ENCODE data around the gene ANP32E.
"Not testable (repeated sequence)": the region's sequence is repeated elsewhere in the genome, so short reads cannot be mapped to it uniquely, and the experiment has no call there.

Gene ANP32E

GRCh38 chr1:150215855-150216254 is 20.1 kb downstream of the ANP32E start:
- H3K27ac ChIP-seq (ENCODE audit: low read depth, low read length); H3K27me3 ChIP-seq (ENCODE audit: control insufficient read depth in 5 of 5, insufficient read depth in 4 of 5, low read length in 5 of 5); H3K4me3 ChIP-seq (ENCODE audit: low read depth in 1 of 5, low read length in 5 of 5); H3K9me3 ChIP-seq (ENCODE audit: control insufficient read depth in 5 of 5, low read length in 5 of 5); H3K9ac ChIP-seq (ENCODE audit: low read length in 5 of 5): not testable (repeated sequence)
- H3K36me3 ChIP-seq (ENCODE audit: control insufficient read depth in 5 of 5, insufficient read depth in 5 of 5, low read length in 5 of 5) = peaks cover 0 to 12% (median 0%) of the 10 kb centered on the region in 5 donors
- peaks cover 0 to 12% (median 10%) of the 10 kb centered on the region in 5 donors for H3K4me1 ChIP-seq (ENCODE audit: control insufficient read depth in 5 of 5, insufficient read depth in 5 of 5, low read length in 5 of 5)

- peak overlapping the region in 4 of 5 donors; percentile 58 to 74 (median 62) for H3K9ac ChIP-seq (ENCODE audit: low read length in 5 of 5)
- not testable (repeated sequence) for H3K9me3 ChIP-seq (ENCODE audit: control insufficient read depth in 5 of 5, low read length in 5 of 5); H3K27me3 ChIP-seq (ENCODE audit: control insufficient read depth in 5 of 5, insufficient read depth in 4 of 5, low read length in 5 of 5); H3K36me3 ChIP-seq (ENCODE audit: control insufficient read depth in 5 of 5, insufficient read depth in 5 of 5, low read length in 5 of 5)
- peaks cover 0 to 12% (median 10%) of the 10 kb centered on the region in 5 donors for H3K4me1 ChIP-seq (ENCODE audit: control insufficient read depth in 5 of 5, insufficient read depth in 5 of 5, low read length in 5 of 5)
- peak overlapping the region; percentile 64 for H3K27ac ChIP-seq (ENCODE audit: low read depth, low read length)
- peak overlapping the region; percentile 60 to 76 (median 72) for H3K4me3 ChIP-seq (ENCODE audit: low read depth in 1 of 5, low read length in 5 of 5)
Measured at GRCh38 chr1:150214099-150214756, 21.7 kb downstream of the ANP32E start.

DNA sequence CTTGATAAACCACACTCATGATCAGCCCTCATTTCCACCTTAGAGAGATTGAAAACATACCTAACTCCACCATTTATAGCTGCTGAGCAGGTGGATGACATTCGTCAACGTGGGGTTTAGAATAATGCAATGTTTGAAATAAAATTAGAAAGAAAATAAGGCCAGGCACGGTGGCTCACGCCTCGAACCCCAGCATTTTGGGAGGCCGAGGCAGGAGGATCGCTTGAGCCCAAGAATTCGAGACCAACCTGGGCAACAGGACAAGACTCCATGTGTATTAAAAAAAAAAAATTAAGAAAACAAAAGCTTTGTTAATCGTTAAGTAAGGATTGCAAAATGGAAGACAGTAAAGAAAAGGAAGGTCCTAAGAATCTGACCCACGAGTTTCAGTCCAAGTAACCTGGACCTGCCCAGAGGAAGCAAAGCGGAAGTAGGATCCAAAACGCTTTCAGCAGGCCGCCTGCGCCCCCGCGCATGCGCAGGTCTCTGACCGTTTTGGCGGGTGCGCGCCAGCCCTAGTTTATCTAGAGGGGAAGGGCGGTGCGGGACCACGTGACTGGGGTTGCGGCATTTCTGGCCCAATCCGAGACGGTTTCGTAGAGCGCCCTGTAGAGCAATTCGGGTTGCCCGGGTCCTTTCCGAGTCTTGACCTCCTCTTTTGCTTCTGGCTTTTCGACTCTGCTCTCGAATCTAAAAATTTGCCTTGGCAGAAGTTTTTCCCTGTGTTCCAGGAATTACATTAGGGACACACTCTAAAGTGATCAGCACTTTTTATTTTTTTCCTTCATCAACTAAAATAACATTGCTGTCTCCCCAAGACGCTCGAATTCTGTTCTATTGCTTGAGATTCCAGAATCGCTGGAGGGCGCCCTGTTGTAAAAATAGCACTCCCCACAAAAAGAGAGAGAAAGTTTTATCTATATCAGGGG is 22.5 kb downstream of the ANP32E start:
- Histone ChIP-seq H3K9me3 (ENCODE audit: control insufficient read depth in 5 of 5, low read length in 5 of 5) (no peaks in the 10 kb centered on the region), H3K27me3 (ENCODE audit: control insufficient read depth in 5 of 5, insufficient read depth in 4 of 5, low read length in 5 of 5) (no peaks in the 10 kb centered on the region), H3K36me3 (ENCODE audit: control insufficient read depth in 5 of 5, insufficient read depth in 5 of 5, low read length in 5 of 5) (no peaks in the 10 kb centered on the region), H3K4me1 (ENCODE audit: control insufficient read depth in 5 of 5, insufficient read depth in 5 of 5, low read length in 5 of 5) (peaks cover 0 to 12% (median 10%) of the 10 kb centered on the region in 5 donors), H3K27ac (ENCODE audit: low read depth, low read length) (peak overlapping the region; percentile 64), H3K9ac (ENCODE audit: low read length in 5 of 5) (peak overlapping the region in 4 of 5 donors; percentile 58 to 74 (median 62)), H3K4me3 (ENCODE audit: low read depth in 1 of 5, low read length in 5 of 5) (peak overlapping the region; percentile 60 to 76 (median 72))

DNA sequence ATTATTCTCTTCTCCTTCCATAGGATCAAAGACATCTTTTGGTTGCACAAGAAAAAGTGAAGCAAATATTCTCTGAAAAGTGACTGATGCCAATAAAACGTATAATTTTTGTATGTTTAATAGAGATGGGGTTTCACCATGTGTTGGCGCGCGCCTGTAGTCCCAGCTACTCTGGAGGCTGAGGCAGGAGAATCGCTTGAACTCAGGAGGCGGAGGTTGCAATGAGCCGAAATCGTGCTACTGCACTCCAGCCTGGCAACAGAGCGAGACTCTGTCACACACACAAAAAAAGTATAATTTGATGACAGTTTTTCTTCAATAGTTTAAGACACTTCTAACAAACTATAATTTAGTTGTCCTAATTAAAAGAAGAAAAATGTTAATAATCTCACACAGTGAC is 23.8 kb downstream of the ANP32E start:
- Histone ChIP-seq H3K9me3 (ENCODE audit: control insufficient read depth in 5 of 5, low read length in 5 of 5) (no peaks in the 10 kb centered on the region), H3K9ac (ENCODE audit: low read length in 5 of 5) (no peak overlapping the region), H3K27ac (ENCODE audit: low read depth, low read length) (no peak overlapping the region), H3K36me3 (ENCODE audit: control insufficient read depth in 5 of 5, insufficient read depth in 5 of 5, low read length in 5 of 5) (no peaks in the 10 kb centered on the region), H3K4me3 (ENCODE audit: low read depth in 1 of 5, low read length in 5 of 5) (no peak overlapping the region), H3K4me1 (ENCODE audit: control insufficient read depth in 5 of 5, insufficient read depth in 5 of 5, low read length in 5 of 5) (peaks cover 0 to 12% (median 10%) of the 10 kb centered on the region in 5 donors), H3K27me3 (ENCODE audit: control insufficient read depth in 5 of 5, insufficient read depth in 4 of 5, low read length in 5 of 5) (no peaks in the 10 kb centered on the region)

- H3K9me3 ChIP-seq (ENCODE audit: control insufficient read depth in 5 of 5, low read length in 5 of 5) = no peaks in the 10 kb centered on the region
- H3K4me1 ChIP-seq (ENCODE audit: control insufficient read depth in 5 of 5, insufficient read depth in 5 of 5, low read length in 5 of 5) = peaks cover 0 to 12% (median 10%) of the 10 kb centered on the region in 5 donors
- no peaks in the 10 kb centered on the region for H3K36me3 ChIP-seq (ENCODE audit: control insufficient read depth in 5 of 5, insufficient read depth in 5 of 5, low read length in 5 of 5)
- H3K9ac ChIP-seq (ENCODE audit: low read length in 5 of 5) = no peak overlapping the region
- no peak overlapping the region for H3K4me3 ChIP-seq (ENCODE audit: low read depth in 1 of 5, low read length in 5 of 5)
- no peak overlapping the region for H3K27ac ChIP-seq (ENCODE audit: low read depth, low read length)
- H3K27me3 ChIP-seq (ENCODE audit: control insufficient read depth in 5 of 5, insufficient read depth in 4 of 5, low read length in 5 of 5) = no peaks in the 10 kb centered on the region
Measured at GRCh38 chr1:150210706-150211105, 25.2 kb downstream of the ANP32E start.

DNA sequence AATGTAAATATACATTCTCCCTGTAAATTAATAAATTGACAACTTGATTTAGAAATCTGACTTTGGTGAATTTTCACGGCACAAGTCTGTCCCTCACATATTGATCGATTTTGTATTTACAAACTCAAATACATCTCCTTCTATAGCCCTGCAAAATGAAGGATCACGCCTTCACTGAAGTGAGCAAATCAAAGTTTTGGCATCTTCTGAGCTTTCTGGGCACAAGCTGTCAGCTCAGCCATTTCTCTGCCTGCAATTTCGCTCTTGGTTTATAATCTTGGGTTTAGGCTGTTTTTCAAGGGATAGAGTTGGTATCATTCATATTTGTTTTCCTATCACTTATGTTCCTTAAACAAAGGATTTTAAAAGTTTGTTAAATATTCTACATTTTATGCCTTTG is 25.8 kb downstream of the ANP32E start:
- H3K27ac ChIP-seq (ENCODE audit: low read depth, low read length) = no peak overlapping the region

DNA sequence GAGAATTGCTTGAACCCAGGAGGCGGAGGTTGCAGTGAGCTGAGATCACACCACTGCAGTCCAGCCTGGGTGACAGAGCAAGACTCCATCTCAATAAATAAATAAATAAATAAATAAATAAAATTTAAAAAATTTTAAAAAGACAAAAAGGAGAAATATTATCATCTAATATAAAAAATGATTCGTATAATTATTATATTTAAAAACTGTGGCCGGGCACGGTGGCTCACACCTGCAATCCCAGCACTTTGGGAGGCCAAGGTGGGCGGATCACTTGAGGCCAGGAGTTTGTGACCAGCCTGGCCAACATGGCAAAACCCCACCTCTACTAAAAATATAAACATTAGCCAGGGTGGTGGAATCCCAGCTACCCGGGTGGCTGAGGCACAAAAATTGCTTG is 27.5 kb downstream of the ANP32E start:
- not testable (repeated sequence) for H3K9me3 ChIP-seq (ENCODE audit: control insufficient read depth in 5 of 5, low read length in 5 of 5); H3K36me3 ChIP-seq (ENCODE audit: control insufficient read depth in 5 of 5, insufficient read depth in 5 of 5, low read length in 5 of 5); H3K4me1 ChIP-seq (ENCODE audit: control insufficient read depth in 5 of 5, insufficient read depth in 5 of 5, low read length in 5 of 5); H3K27ac ChIP-seq (ENCODE audit: low read depth, low read length); H3K27me3 ChIP-seq (ENCODE audit: control insufficient read depth in 5 of 5, insufficient read depth in 4 of 5, low read length in 5 of 5); H3K4me3 ChIP-seq (ENCODE audit: low read depth in 1 of 5, low read length in 5 of 5); H3K9ac ChIP-seq (ENCODE audit: low read length in 5 of 5)

More for the DNA sequence above, 25.8 kb downstream of the ANP32E start:
- no peaks in the 10 kb centered on the region for H3K9me3 ChIP-seq (ENCODE audit: control insufficient read depth in 5 of 5, low read length in 5 of 5)
- no peak overlapping the region for H3K9ac ChIP-seq (ENCODE audit: low read length in 5 of 5)
- H3K4me3 ChIP-seq (ENCODE audit: low read depth in 1 of 5, low read length in 5 of 5) = no peak overlapping the region
- no peaks in the 10 kb centered on the region for H3K27me3 ChIP-seq (ENCODE audit: control insufficient read depth in 5 of 5, insufficient read depth in 4 of 5, low read length in 5 of 5)
- H3K36me3 ChIP-seq (ENCODE audit: control insufficient read depth in 5 of 5, insufficient read depth in 5 of 5, low read length in 5 of 5) = no peaks in the 10 kb centered on the region
- H3K4me1 ChIP-seq (ENCODE audit: control insufficient read depth in 5 of 5, insufficient read depth in 5 of 5, low read length in 5 of 5) = peaks cover 0 to 12% (median 10%) of the 10 kb centered on the region in 5 donors

DNA sequence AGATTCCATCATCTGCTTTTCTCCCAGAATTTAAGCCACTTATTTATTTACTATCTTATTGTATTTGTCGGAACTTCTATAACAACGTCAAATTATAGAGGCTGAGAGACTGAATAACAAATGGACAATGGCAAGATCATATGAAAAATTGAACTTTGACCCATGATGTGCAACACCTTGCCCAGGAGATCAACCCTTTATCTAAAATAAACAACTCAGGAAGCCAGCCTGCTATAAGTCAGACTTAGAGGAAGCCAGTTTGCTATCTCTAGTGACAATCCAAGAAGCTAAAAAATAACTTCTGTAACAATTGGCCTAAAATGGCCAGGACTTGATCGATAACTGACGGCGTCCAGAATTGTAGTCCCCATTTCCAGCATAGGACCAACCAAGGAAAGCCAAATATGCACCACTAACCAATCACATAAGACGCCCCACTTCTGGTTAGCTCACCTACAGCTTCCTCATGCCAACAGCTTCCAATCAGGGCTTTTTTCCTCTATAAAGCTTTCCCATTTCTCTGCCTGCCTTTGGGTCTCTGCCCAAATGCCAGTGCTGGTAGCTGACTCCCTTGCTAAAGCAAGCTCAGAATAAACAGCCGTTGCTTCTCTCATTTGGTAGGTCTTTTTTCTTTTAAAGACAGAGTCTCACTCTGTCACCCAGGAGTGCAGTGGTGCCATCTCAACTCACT is 28.5 kb downstream of the ANP32E start:
- Histone ChIP-seq H3K27me3 (ENCODE audit: control insufficient read depth in 5 of 5, insufficient read depth in 4 of 5, low read length in 5 of 5) (no peaks in the 10 kb centered on the region), H3K4me3 (ENCODE audit: low read depth in 1 of 5, low read length in 5 of 5) (no peak overlapping the region), H3K27ac (ENCODE audit: low read depth, low read length) (no peak overlapping the region)

DNA sequence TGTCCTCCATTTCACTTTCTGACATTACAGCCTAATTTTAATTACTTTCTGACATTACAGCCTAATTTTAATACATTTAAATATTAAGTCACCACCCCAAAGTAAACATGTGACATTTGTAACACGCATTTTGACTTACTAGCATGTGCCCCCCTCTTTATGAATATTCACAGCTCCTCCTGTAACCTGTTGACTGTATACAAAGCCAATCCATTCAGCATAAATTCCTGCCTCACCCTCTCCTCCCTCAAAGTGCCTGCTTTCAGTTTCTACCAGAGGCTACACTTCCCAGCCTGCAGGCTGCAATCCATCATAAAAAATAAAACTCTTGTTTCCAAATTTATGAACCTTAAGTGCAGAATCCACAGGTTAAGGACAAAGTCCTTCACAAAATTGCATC is 39.5 kb downstream of the ANP32E start:
- Histone ChIP-seq H3K27me3 (ENCODE audit: control insufficient read depth in 5 of 5, insufficient read depth in 4 of 5, low read length in 5 of 5) (no peaks in the 10 kb centered on the region), H3K27ac (ENCODE audit: low read depth, low read length) (no peak overlapping the region), H3K4me3 (ENCODE audit: low read depth in 1 of 5, low read length in 5 of 5) (no peak overlapping the region), H3K9ac (ENCODE audit: low read length in 5 of 5) (no peak overlapping the region), H3K9me3 (ENCODE audit: control insufficient read depth in 5 of 5, low read length in 5 of 5) (no peaks in the 10 kb centered on the region), H3K36me3 (ENCODE audit: control insufficient read depth in 5 of 5, insufficient read depth in 5 of 5, low read length in 5 of 5) (no peaks in the 10 kb centered on the region), H3K4me1 (ENCODE audit: control insufficient read depth in 5 of 5, insufficient read depth in 5 of 5, low read length in 5 of 5) (no peaks in the 10 kb centered on the region)

More for the DNA sequence above, 28.5 kb downstream of the ANP32E start:
- Histone ChIP-seq H3K36me3 (ENCODE audit: control insufficient read depth in 5 of 5, insufficient read depth in 5 of 5, low read length in 5 of 5) (no peaks in the 10 kb centered on the region), H3K4me1 (ENCODE audit: control insufficient read depth in 5 of 5, insufficient read depth in 5 of 5, low read length in 5 of 5) (no peaks in the 10 kb centered on the region), H3K9me3 (ENCODE audit: control insufficient read depth in 5 of 5, low read length in 5 of 5) (no peaks in the 10 kb centered on the region), H3K9ac (ENCODE audit: low read length in 5 of 5) (no peak overlapping the region)

Data from subcutaneous abdominal adipose tissue (tissue), 5 donors.